ENCODE measurements around the gene SLC33A1.

- TF ChIP-seq, protein P1, sequence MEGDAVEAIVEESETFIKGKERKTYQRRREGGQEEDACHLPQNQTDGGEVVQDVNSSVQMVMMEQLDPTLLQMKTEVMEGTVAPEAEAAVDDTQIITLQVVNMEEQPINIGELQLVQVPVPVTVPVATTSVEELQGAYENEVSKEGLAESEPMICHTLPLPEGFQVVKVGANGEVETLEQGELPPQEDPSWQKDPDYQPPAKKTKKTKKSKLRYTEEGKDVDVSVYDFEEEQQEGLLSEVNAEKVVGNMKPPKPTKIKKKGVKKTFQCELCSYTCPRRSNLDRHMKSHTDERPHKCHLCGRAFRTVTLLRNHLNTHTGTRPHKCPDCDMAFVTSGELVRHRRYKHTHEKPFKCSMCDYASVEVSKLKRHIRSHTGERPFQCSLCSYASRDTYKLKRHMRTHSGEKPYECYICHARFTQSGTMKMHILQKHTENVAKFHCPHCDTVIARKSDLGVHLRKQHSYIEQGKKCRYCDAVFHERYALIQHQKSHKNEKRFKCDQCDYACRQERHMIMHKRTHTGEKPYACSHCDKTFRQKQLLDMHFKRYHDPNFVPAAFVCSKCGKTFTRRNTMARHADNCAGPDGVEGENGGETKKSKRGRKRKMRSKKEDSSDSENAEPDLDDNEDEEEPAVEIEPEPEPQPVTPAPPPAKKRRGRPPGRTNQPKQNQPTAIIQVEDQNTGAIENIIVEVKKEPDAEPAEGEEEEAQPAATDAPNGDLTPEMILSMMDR (IDR thresholded peaks at IDR 0.05) = no peak
- no peak for TF ChIP-seq POLR2A (IDR thresholded peaks at IDR 0.05)
Measured at GRCh38 chr3:155869691-155870090, 15.5 kb upstream of the SLC33A1 start.

Measured in lower leg skin (tissue), 3 donors.